SU-DHL-6 (cell line): ENCODE measurements around the gene TASL.
"Not testable (repeated sequence)": the region's sequence is repeated elsewhere in the genome, so short reads cannot be mapped to it uniquely, and the experiment has no call there.

ENCODE experiments used
- EZH2phosphoT487 ChIP-seq: fragments of 200-600 bp; sonication (generic), shearing (Covaris generic); conservative IDR thresholded peaks from 2 replicates; pipeline ENCODE4 v1.6.1; 2018; ENCODE audit warnings: mild to moderate bottlenecking, antibody characterized with exemption, low read length, moderate library complexity, mixed read lengths
- TF ChIP-seq, protein P1 (sequence below): fragments of 200-600 bp; sonication (generic); IDR thresholded peaks from one replicate; pipeline ENCODE4 v1.5.1; 2017; ENCODE audit warnings: antibody characterized with exemption, mild to moderate bottlenecking, low read length, moderate library complexity; ENCODE audit not compliant: insufficient read depth, poor library complexity, severe bottlenecking

- TF ChIP-seq, protein P1, sequence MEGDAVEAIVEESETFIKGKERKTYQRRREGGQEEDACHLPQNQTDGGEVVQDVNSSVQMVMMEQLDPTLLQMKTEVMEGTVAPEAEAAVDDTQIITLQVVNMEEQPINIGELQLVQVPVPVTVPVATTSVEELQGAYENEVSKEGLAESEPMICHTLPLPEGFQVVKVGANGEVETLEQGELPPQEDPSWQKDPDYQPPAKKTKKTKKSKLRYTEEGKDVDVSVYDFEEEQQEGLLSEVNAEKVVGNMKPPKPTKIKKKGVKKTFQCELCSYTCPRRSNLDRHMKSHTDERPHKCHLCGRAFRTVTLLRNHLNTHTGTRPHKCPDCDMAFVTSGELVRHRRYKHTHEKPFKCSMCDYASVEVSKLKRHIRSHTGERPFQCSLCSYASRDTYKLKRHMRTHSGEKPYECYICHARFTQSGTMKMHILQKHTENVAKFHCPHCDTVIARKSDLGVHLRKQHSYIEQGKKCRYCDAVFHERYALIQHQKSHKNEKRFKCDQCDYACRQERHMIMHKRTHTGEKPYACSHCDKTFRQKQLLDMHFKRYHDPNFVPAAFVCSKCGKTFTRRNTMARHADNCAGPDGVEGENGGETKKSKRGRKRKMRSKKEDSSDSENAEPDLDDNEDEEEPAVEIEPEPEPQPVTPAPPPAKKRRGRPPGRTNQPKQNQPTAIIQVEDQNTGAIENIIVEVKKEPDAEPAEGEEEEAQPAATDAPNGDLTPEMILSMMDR: not testable (repeated sequence)
- TF ChIP-seq EZH2phosphoT487: not testable (repeated sequence)
Measured at GRCh38 chrX:30563070-30563469, 14.5 kb downstream of the TASL start.
